Lower leg skin (tissue), 3 donors: ENCODE results near the gene EID3.

ENCODE experiments used
- POLR2A ChIP-seq, 2 donors: fragments of 450-650 bp; IDR thresholded peaks; one replicate each; pipeline ENCODE4 v1.6.1; 2016 to 2017; ENCODE audit warnings: antibody characterized with exemption in 2 of 2, mild to moderate bottlenecking in 1 of 2, moderate library complexity in 1 of 2
- TF ChIP-seq, protein P1 (sequence below), 3 donors: fragments of 450-650 bp; IDR thresholded peaks; one replicate each; pipeline ENCODE4 v1.5.1; 2016; ENCODE audit warnings: antibody characterized with exemption in 3 of 3, mild to moderate bottlenecking in 3 of 3, moderate library complexity in 2 of 3

DNA sequence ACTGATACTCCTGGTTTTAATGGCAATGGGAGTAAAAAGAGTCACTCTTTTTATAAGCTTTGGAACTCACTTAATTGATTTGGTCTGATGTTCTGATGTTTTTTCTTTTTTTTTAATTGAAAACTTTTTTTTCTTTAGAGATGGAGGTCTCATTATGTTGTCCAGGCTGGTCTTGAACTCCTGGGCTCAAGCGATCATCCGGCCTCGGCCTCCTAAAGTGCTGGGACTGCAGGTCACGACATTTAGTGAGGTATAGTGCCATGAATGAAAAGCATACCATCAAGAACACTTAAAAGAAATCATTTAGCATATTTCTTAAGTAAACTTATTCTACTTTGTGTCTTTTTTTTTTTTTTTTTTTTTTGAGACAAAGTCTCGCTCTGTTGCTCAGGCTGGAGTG lies 12.7 kb upstream of the EID3 start:
- TF ChIP-seq, protein P1, sequence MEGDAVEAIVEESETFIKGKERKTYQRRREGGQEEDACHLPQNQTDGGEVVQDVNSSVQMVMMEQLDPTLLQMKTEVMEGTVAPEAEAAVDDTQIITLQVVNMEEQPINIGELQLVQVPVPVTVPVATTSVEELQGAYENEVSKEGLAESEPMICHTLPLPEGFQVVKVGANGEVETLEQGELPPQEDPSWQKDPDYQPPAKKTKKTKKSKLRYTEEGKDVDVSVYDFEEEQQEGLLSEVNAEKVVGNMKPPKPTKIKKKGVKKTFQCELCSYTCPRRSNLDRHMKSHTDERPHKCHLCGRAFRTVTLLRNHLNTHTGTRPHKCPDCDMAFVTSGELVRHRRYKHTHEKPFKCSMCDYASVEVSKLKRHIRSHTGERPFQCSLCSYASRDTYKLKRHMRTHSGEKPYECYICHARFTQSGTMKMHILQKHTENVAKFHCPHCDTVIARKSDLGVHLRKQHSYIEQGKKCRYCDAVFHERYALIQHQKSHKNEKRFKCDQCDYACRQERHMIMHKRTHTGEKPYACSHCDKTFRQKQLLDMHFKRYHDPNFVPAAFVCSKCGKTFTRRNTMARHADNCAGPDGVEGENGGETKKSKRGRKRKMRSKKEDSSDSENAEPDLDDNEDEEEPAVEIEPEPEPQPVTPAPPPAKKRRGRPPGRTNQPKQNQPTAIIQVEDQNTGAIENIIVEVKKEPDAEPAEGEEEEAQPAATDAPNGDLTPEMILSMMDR (IDR thresholded peaks at IDR 0.05) = no peak
- no peak for TF ChIP-seq POLR2A (IDR thresholded peaks at IDR 0.05)
